ENCODE data around the gene TRIM67.

DNA sequence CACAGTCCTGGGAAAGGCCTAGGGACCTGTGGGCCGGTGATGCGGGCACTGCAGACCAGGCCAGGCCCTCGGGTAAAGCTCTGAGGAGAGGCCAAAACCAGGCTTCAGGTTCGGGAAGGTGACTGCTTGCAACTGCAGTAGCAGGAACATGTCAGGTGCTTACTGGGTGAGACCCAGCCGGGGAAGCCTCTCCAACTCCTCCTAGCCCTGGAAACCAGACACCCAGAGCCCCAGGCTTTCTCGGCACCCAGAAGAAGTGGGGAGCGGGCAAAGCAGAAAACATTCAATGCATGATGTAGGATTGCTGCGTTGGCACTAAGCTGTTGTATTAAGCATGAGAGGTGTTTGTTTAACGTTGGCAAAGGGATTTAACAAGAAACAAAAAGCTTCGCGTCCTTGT is 58.9 kb downstream of the TRIM67 start:
- TF ChIP-seq, protein P1, sequence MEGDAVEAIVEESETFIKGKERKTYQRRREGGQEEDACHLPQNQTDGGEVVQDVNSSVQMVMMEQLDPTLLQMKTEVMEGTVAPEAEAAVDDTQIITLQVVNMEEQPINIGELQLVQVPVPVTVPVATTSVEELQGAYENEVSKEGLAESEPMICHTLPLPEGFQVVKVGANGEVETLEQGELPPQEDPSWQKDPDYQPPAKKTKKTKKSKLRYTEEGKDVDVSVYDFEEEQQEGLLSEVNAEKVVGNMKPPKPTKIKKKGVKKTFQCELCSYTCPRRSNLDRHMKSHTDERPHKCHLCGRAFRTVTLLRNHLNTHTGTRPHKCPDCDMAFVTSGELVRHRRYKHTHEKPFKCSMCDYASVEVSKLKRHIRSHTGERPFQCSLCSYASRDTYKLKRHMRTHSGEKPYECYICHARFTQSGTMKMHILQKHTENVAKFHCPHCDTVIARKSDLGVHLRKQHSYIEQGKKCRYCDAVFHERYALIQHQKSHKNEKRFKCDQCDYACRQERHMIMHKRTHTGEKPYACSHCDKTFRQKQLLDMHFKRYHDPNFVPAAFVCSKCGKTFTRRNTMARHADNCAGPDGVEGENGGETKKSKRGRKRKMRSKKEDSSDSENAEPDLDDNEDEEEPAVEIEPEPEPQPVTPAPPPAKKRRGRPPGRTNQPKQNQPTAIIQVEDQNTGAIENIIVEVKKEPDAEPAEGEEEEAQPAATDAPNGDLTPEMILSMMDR (IDR thresholded peaks at IDR 0.05), result no peak
- TF ChIP-seq POLR2A (IDR thresholded peaks at IDR 0.05), result no peak

Measured in body of pancreas (tissue), 4 donors.